ENCODE data around the gene PRSS3. TPM values are rescaled to one million over a fixed set of nuclear protein-coding genes. Genes with fewer than 3 reads are reported as not detected.

Gene PRSS3
- total and polyA plus RNA-seq, 9 of the 15 experiments (the other 6 are each of a cell fraction or from before 2014, with no cell fraction given) = 0.35 to 0.42 TPM; not detected in 7

DNA sequence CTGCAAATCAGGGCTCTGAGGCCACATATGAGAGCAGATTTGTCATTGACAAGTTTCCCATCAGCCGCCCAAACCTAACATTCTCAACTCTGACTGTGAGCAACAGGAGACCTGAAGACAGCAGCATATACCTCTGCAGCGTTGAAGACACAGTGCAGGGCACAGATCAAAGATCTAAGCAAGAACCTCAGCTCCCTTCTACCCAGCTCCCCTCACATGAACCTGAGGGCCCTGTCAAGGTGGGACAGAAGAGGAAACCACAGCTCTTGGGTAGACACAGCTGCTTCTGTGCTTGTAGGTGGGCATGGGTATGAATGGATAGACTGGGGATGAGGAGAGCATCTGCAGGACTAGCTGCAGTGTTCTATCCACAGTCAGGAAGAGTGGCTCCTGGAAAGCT is 8.7 kb upstream of the PRSS3 start (continued):
- no peak for TF ChIP-seq LCOR (CRISPR knock-in tag; IDR thresholded peaks at IDR 0.05)
- TF ChIP-seq MTA1 (IDR thresholded peaks at IDR 0.05; ENCODE audit: borderline replicate concordance) = no peak
- TF ChIP-seq ZBTB40 (IDR thresholded peaks at IDR 0.05) = no peak
- TF ChIP-seq ZBTB40 (CRISPR knock-in tag; IDR thresholded peaks at IDR 0.05) = no peak
- TF ChIP-seq, protein P1, sequence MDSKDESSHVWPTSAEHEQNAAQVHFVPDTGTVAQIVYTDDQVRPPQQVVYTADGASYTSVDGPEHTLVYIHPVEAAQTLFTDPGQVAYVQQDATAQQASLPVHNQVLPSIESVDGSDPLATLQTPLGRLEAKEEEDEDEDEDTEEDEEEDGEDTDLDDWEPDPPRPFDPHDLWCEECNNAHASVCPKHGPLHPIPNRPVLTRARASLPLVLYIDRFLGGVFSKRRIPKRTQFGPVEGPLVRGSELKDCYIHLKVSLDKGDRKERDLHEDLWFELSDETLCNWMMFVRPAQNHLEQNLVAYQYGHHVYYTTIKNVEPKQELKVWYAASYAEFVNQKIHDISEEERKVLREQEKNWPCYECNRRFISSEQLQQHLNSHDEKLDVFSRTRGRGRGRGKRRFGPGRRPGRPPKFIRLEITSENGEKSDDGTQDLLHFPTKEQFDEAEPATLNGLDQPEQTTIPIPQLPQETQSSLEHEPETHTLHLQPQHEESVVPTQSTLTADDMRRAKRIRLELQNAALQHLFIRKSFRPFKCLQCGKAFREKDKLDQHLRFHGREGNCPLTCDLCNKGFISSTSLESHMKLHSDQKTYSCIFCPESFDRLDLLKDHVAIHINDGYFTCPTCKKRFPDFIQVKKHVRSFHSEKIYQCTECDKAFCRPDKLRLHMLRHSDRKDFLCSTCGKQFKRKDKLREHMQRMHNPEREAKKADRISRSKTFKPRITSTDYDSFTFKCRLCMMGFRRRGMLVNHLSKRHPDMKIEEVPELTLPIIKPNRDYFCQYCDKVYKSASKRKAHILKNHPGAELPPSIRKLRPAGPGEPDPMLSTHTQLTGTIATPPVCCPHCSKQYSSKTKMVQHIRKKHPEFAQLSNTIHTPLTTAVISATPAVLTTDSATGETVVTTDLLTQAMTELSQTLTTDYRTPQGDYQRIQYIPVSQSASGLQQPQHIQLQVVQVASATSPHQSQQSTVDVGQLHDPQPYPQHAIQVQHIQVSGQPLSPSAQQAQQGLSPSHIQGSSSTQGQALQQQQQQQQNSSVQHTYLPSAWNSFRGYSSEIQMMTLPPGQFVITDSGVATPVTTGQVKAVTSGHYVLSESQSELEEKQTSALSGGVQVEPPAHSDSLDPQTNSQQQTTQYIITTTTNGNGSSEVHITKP (IDR thresholded peaks at IDR 0.05; ENCODE audit: partially characterized antibody) = no peak
- TF ChIP-seq ESRRA (IDR thresholded peaks at IDR 0.05; ENCODE audit: borderline replicate concordance, low read depth) = no peak
- TF ChIP-seq ZNF232 (CRISPR knock-in tag; IDR thresholded peaks at IDR 0.05) = no peak
